Measurements from ENCODE around the gene ADAMTS19.

The ADAMTS19 gene

DNA sequence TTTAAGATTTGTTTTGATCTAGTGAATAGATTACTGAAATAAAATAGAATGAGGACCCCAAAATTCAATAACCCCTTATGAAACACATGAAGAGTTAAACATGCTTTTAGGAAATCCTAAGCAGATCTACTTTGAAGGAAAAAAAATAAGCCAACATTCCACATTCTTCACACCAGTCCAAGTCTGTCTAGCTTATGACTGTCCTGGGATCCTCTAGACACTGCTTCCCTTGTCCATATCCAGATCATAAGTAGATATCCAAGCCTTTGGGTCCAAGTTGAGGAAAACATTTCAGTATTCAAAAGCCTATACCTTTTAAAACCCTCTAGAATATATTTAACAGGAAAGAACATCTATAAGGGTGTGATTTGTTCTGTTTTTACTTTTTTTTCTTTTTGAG is 228.9 kb downstream of the ADAMTS19 start:
- DNase-seq: no peak

DNA sequence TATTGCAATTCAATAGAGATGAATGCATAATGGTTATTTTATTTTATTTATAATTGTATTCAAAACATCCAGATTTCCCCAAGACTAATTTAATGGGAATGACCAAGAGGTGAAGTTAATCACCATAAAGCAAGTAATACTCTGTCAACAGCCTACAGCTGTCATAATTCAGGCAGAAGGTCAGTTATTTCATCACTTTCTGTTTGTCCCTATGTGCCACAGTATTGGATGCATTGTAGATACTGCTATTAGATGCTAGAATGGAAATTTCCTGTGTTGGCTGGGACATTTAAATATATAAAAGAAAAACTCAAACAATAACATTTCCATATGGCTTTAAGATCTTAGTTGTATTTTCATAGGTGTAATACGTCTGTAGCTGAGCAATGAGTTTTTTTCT is 231.1 kb downstream of the ADAMTS19 start:
- DNase-seq: no peak

DNA sequence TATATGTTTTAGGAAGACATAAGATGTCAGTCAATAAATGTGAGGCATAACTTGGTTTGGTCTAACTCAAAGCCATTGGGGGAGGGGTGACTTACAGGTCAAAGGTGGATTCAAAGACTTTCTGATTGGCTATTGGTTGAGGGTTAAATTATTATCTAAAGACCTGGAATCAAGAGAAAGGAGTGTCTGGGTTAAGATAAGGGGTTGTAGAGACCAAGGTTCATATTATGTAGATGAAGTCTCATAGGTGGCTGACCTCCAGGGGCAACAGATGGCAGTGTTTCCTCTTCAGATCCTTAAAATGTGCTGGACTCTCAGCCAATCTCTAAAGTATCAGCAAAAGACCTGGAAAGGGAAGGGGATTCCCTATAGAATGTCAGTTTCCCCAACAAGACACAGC is 236.5 kb downstream of the ADAMTS19 start:
- DNase-seq: no peak

GRCh38 chr5:129698661-129699060 is 238.6 kb downstream of the ADAMTS19 start:
- DNase-seq: no peak

DNA sequence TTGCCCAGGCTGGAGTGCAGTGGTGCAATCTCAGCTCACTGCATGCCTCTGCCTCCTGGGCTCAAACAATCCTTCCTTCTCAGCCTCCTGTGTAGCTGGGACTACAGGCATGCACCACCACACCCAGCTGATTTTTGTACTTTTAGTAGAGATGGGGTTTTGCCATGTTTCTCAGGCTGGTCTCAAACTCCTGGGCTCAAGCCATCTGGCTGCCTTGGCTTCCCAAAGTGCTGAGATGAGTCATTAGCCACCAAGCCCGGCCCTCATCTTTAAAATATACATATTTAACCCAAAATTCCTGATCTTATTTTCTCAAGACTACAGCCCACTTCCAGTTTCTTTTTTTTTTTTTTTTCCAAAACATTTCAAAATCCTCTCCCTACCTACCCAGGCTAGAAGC is 256.1 kb downstream of the ADAMTS19 start:
- no peak for DNase-seq

DNA sequence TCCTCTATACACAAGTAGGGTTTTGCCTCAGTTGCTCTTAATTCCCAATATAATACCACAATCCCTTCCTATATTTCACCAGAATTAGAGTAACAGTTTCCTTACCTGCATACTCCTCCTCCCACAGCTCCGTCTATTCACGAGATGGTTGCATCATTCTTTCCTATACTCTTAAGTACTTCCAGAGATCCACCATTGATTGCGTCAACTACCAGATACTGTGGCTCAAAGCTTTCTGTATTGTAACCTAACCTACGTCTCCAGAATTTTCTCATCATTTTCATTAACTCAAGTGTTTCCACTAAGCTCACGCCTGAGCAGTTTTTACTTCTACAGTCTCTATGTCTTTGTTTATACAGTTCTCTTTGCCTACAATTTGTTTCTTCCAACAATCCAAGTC is 256.6 kb downstream of the ADAMTS19 start:
- DNase-seq: no peak

DNA sequence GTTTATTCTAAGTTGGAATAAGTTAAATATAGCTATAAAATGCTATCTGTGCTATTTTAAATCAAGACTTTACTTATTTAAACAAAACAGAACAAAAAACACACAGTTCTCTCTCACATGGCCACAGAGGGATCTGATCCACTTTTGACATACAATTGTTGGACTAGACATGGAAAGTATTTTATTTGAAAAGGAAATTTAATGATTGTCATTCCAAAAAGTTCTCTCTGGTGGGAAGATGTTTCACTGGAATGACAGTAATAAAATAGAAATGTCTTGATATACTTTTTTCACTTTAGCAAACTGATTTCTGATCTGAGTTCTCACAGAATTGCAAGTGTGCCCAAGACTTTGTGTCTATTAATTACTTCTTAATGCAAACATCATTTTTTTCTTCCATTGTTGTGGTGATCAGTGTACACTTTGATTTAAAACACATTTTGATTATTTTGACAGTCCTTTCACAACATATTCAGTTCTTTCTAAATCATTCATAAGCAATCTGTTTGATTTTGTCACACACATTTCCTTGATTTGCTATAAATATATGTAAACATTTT is 257.7 kb downstream of the ADAMTS19 start:
- no peak for DNase-seq

GRCh38 chr5:129718471-129719090 is 258.5 kb downstream of the ADAMTS19 start:
- no peak for DNase-seq

DNA sequence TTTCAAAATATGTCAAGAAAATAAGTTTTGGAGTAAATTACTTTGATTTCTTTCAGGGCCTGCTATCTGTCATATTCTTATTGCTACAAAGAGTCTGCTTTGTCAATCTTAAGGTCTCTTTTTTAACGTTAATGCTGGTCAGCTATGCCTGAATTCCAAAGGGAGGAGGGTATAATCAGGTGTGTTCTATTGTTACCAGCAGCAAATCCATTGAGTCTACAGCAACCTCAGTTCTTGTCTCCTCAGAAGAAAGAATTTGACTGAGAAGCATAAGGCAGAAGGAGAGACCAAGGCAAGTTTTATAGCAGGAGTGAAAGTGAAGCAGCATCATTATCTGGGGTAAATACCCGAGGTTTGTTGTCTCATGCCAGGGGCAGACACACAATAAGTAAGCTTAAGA is 264.1 kb downstream of the ADAMTS19 start:
- no peak for DNase-seq

GRCh38 chr5:129724647-129725046 is 264.5 kb downstream of the ADAMTS19 start:
- no peak for DNase-seq

GRCh38 chr5:129739773-129740172 is 279.7 kb downstream of the ADAMTS19 start:
- DNase-seq: no peak

DNA sequence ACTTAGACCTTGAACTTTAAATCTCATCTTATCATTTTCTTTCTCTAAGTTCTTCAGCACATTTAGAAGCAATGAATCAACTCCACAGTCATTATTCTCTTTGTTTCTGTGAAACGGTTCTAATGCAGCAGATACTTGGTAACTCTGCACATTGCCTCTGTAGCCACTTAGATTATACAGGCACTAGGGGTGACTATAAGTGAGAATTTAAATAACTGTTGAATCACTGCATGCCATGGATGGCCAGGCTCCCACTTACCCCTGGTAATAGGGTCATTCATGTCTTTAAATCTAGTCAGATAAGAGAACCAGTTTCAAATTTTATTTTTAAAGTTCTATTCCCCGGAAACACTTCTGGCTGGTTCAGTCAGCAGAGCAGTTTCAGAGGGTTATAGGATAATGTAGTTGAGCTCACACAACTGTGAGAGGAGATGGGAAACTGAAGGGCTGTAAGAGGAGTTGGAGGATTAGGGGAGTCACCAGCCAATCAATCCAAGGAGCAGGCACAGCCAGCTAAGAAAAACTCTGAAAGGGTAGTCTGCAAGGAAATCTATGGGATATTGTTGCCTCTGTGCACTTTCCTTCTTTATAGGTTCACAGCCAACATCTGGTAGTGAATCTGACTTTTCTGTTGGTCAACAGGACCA is 283.6 kb downstream of the ADAMTS19 start:
- no peak for DNase-seq

- no peak for DNase-seq
These were observed 285.9 kb downstream of the ADAMTS19 start for GRCh38 chr5:129745997-129746396.

DNA sequence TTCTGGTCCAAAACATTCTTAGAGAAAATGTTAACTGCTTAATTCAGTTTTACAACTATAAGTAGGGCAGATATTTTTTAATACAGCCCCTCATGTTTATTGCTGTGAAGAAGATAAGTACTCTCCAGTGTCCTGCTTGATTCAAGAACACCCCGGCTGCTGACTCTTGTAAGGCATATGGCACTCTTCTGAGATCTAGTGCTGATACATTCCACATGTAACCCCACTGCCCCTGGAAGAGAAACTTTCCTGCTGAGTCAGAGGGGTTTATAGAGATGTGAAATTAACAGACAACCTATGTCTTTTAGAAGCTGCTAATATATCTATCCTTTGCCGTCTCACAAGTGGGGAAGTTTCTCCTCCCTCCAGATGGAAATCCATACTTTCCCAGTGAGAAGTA is 286.8 kb downstream of the ADAMTS19 start:
- DNase-seq: no peak

- DNase-seq: no peak
These were observed 287.7 kb downstream of the ADAMTS19 start, which contains the start of gene MINAR2 for GRCh38 chr5:129747572-129748407. Gene MINAR2, plus strand, starts transcription at chr5:129748094. Its CDS starts 97 bp downstream, at chr5:129748191.

DNA sequence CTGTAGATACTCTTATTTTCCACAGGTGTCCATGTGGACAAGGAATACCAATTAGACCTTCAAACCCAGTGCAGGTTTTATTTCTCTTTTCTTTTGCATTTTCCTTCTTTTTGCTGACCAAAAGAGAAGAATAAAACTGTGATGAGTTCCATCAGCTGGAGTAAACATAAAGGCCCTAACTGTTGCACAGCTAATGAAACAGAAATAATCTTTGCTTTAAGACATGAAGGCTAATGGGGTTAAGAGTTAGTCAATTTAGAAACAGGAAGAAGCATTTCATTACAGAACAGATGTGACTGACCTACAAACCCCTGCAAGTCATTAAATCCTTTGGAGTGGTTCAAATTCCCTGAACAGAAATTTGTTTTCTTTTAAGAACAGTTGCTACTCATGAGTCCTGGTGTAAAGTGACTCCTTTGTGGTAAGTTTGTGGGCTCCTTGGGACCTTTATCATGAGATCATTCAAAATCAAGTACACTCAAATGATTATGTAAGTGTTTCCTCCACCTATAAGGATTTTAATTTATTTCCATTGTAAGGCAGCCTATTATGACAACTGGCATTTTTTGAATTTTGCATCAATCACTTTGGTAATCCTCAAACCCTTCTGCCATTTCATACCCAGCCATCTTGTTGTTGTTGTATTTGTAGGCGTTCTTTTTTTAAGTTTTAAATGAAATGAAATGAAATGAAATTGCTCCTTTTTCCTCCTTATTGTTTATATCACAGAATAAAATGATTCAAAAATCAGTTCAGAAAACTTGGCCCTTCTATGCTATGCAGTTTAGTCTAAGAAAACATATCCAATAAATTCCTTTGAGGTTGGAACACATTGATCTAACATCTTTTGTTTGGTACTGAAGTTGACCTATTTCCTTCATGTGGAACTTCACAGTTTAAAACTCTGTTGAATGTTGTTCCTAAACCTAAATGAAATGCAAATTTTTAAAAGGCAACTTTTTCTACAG is 289.1 kb downstream of the ADAMTS19 start:
- no peak for DNase-seq

DNA sequence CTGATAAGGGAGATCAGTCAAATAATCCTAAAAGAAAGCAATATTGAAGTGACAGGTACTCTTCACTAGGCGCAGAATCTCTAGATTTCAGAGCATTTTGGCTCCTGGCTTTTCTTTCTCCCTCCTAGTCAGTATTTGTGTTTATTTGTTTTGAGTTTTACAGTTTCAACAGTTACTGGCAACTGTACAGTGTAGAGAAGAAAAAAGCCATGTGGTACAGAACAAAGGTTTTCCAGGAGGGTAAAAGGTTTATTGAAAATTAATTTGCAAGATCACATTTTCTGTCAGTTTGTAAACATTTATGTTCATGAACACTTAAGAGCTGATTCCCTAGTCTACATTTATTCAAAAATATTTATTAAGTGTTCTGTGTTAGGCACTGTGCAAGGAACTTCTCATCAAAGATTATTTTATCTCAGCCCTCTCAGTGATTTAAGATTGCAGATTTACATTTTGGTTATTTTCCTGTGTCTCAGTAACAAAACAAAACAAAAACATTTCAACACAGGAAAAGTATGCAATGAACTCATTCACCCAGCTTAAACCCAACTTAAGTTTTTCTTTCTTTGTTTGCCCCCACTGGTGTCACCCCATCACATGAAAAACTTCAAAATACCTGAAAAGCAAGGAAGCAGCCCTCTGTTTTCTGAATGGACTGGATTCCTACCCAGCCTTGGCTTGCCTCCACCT is 300.7 kb downstream of the ADAMTS19 start:
- DNase-seq: no peak

GRCh38 chr5:129763651-129764050 is 303.6 kb downstream of the ADAMTS19 start:
- no peak for DNase-seq

DNA sequence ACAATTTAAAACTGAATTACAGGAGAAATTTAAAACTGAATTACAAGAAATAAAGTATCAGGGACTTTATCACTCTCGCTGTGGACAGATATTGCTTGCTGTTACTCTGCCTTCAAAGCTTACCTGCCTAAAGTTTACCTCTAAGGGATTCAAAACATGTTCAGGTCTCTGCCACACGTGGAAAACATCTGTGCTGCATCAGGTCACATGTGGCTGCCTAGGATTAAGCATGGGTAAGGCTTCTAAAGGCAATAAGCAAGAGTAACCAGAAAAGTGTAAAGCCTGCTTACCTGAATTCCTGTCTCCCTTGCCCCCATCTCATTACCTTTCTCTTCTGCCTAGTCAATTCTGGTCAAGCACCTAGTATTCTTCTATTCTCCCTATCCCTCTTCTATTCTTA is 306.7 kb downstream of the ADAMTS19 start:
- DNase-seq: no peak

- peak; percentile 89 for DNase-seq
These were observed 307.9 kb downstream of the ADAMTS19 start for GRCh38 chr5:129767927-129768380.

GRCh38 chr5:129768735-129769134 is 308.6 kb downstream of the ADAMTS19 start:
- DNase-seq: no peak

All from hematopoietic multipotent progenitor cell treated with erythropoietin and hydrocortisone succinate and interleukin-3 and kit ligand, for 8 days (in vitro differentiated cells).